Prostate gland (tissue), 2 donors: ENCODE data around the gene TDRD10. TPM values are rescaled to one million over a fixed set of nuclear protein-coding genes. Genes with fewer than 3 reads are reported as not detected.
A peak's percentile ranks its signal among the peaks of the same experiment; 100 is the strongest.
"Not testable (repeated sequence)": the region's sequence is repeated elsewhere in the genome, so short reads cannot be mapped to it uniquely, and the experiment has no call there.

Source experiments
- DNase-seq: peaks from one replicate; pipeline ENCODE4 v3.0.0-alpha.2; 2019; ENCODE audit warnings: low spot score
- H3K27ac ChIP-seq, 2 donors: fragments of 200-600 bp; sonication (generic); 2 replicates each; pipeline ENCODE4 v1.5.1; 2017 to 2019
- H3K27me3 ChIP-seq: fragments of 200-600 bp; sonication (generic); replicated peaks from 2 replicates; pipeline ENCODE4 v1.5.1; 2019; ENCODE audit not compliant: insufficient read depth
- H3K36me3 ChIP-seq, 2 donors: fragments of 200-600 bp; sonication (generic); 1 replicate in 1 of 2; 2 replicates in 1 of 2; pipeline versions ENCODE4 v1.5.1 to v1.8.1; 2017 to 2019
- H3K4me1 ChIP-seq: fragments of 200-600 bp; sonication (generic); replicated peaks from 2 replicates; pipeline ENCODE4 v1.5.1; 2019
- H3K4me3 ChIP-seq, 2 donors: fragments of 200-600 bp; sonication (generic); 2 replicates each; pipeline ENCODE4 v1.5.1; 2017 to 2019
- H3K9me3 ChIP-seq: fragments of 200-600 bp; sonication (generic); 2 replicates; pipeline ENCODE4 v1.5.1; 2017
- CTCF ChIP-seq, 4 experiments: fragments of 200-600 bp in 2 of 4; fragments of 450-650 bp in 2 of 4; sonication (generic) in 2 of 4; IDR thresholded peaks; 1 replicate in 3 of 4; 2 replicates in 1 of 4; pipeline ENCODE4 v1.5.1; 2016 to 2019; ENCODE audit warnings: antibody characterized with exemption in 4 of 4, mild to moderate bottlenecking in 2 of 4, moderate library complexity in 2 of 4
- POLR2A ChIP-seq: fragments of 450-650 bp; IDR thresholded peaks from one replicate; pipeline ENCODE4 v1.6.1; 2016; ENCODE audit warnings: antibody characterized with exemption, mild to moderate bottlenecking
- POLR2AphosphoS5 ChIP-seq: sonication (generic); formaldehyde crosslinking; IDR thresholded peaks from one replicate; pipeline ENCODE4 v1.6.1; 2017; ENCODE audit warnings: antibody characterized with exemption
- WGBS: methylation state at CpG from one replicate; pipeline ENCODE4 v1.1.5; 2018; 5-methylcytosine and 5-hydroxymethylcytosine counted together
- intact Hi-C: fragments of 100-400 bp; cut with DNase I; formaldehyde crosslinking; loops from one replicate; pipeline ENCODE4 v1.14.2; 2022
- total RNA-seq, 2 donors: library from RNA; depleted of rRNA; stranded (reverse); fragments of >200 nt; gene quantifications; one replicate each; pipeline ENCODE4 v1.1.0, GENCODE V29; 2016

TDRD10 gene
- total RNA-seq, 2 donors from 2014 or later: 0.46 to 11.4 TPM

- Histone ChIP-seq H3K27ac (no peak overlapping the region), H3K27me3 (no peaks in the 10 kb centered on the region), H3K4me3 (no peak overlapping the region), H3K36me3 (no peaks in the 10 kb centered on the region), H3K9me3 (no peaks in the 10 kb centered on the region), H3K4me1 (no peaks in the 10 kb centered on the region)
- 96% methylated on average over 6 of the region's 6 CpGs for WGBS
- intact Hi-C loops: no loop called here
- DNase-seq: no peak
- TF ChIP-seq CTCF (IDR thresholded peaks at IDR 0.05) (no peak), POLR2A (no peak), POLR2AphosphoS5 (no peak)
Measured at GRCh38 chr1:154529308-154529707, 27.3 kb downstream of the TDRD10 start.

GRCh38 chr1:154531950-154532349, 29.9 kb downstream of the TDRD10 start:
- H3K36me3 ChIP-seq, H3K9me3 ChIP-seq, H3K4me1 ChIP-seq, H3K4me3 ChIP-seq, H3K27me3 ChIP-seq, intact Hi-C loops, H3K27ac ChIP-seq, DNase-seq: not testable (repeated sequence)
- 92% methylated on average over 10 of the region's 13 CpGs for WGBS

GRCh38 chr1:154533952-154534844, 32.2 kb downstream of the TDRD10 start:
- peak; percentile 32 for DNase-seq
- no peaks in the 10 kb centered on the region for H3K27me3 ChIP-seq
- 59% methylated on average over 11 of the region's 11 CpGs for WGBS
- TF ChIP-seq CTCF (IDR thresholded peaks at IDR 0.05) (peak in 3 of 4 experiments; percentile 21 to 54 (median 46)), POLR2A (no peak), POLR2AphosphoS5 (no peak)
- no peaks in the 10 kb centered on the region for H3K36me3 ChIP-seq
- H3K4me1 ChIP-seq: no peaks in the 10 kb centered on the region
- no peak overlapping the region for H3K4me3 ChIP-seq
- intact Hi-C loops: no loop called here
- no peak overlapping the region for H3K27ac ChIP-seq
- H3K9me3 ChIP-seq: no peaks in the 10 kb centered on the region

GRCh38 chr1:154536570-154536969, 34.6 kb downstream of the TDRD10 start:
- intact Hi-C loops: no loop called here
- no peaks in the 10 kb centered on the region for H3K36me3 ChIP-seq
- no peak overlapping the region for H3K27ac ChIP-seq
- WGBS: 69% methylated on average over 7 of the region's 7 CpGs
- H3K9me3 ChIP-seq: no peaks in the 10 kb centered on the region
- no peak overlapping the region for H3K4me3 ChIP-seq
- H3K4me1 ChIP-seq: no peaks in the 10 kb centered on the region
- no peaks in the 10 kb centered on the region for H3K27me3 ChIP-seq
- DNase-seq: no peak
- TF ChIP-seq POLR2A (no peak), CTCF (IDR thresholded peaks at IDR 0.05) (no peak), POLR2AphosphoS5 (no peak)

GRCh38 chr1:154539486-154540483, 37.8 kb downstream of the TDRD10 start:
- no peaks in the 10 kb centered on the region for H3K9me3 ChIP-seq
- 80% methylated on average over 9 of the region's 9 CpGs for WGBS
- intact Hi-C loops: loop anchor here (5.0 kb wide), 1 partner anchor 52 kb away; no protein-coding TSS in a partner anchor
- DNase-seq: no peak
- no peaks in the 10 kb centered on the region for H3K4me1 ChIP-seq
- H3K4me3 ChIP-seq: no peak overlapping the region
- H3K27me3 ChIP-seq: no peaks in the 10 kb centered on the region
- H3K36me3 ChIP-seq: no peaks in the 10 kb centered on the region
- TF ChIP-seq CTCF (IDR thresholded peaks at IDR 0.05): no peak
- no peak for TF ChIP-seq POLR2A
- TF ChIP-seq POLR2AphosphoS5: no peak
- H3K27ac ChIP-seq: no peak overlapping the region
